Mesenchymal stem cell (in vitro differentiated cells and primary cell): ENCODE measurements around the gene NOS3.

Experiments
- DNase-seq: peaks from one replicate; pipeline ENCODE4 v3.0.0-alpha.2; 2013
- H2AFZ ChIP-seq: one replicate; pipeline ENCODE4 v1.6.1; 2013; ENCODE audit warnings: low read depth, mild to moderate bottlenecking, control low read depth, inconsistent platforms, low read length, moderate library complexity
- H2AK5ac ChIP-seq: 2 replicates; pipeline ENCODE4 v1.6.1; 2013; ENCODE audit warnings: low read length, moderate library complexity, mild to moderate bottlenecking, inconsistent platforms; ENCODE audit not compliant: severe bottlenecking
- H2BK120ac ChIP-seq: one replicate; pipeline ENCODE4 v1.6.1; 2013; ENCODE audit warnings: low read depth, mild to moderate bottlenecking, inconsistent platforms, low read length, moderate library complexity
- H2BK12ac ChIP-seq, 2 experiments: one replicate each; pipeline ENCODE4 v1.6.1; 2013; ENCODE audit warnings: inconsistent platforms in 2 of 2, low read length in 2 of 2, mild to moderate bottlenecking in 2 of 2, moderate library complexity in 2 of 2, control low read depth in 1 of 2
- H2BK15ac ChIP-seq: one replicate; pipeline ENCODE4 v1.6.1; 2013; ENCODE audit warnings: mild to moderate bottlenecking, low read depth, inconsistent platforms; ENCODE audit not compliant: poor library complexity, severe bottlenecking
- H2BK5ac ChIP-seq: 2 replicates; pipeline ENCODE4 v1.6.1; 2013; ENCODE audit warnings: low read depth, mild to moderate bottlenecking, low read length, control low read depth, inconsistent platforms; ENCODE audit not compliant: poor library complexity, severe bottlenecking
- H3K14ac ChIP-seq, 2 experiments: one replicate each; pipeline ENCODE4 v1.6.1; 2013; ENCODE audit warnings: inconsistent platforms in 2 of 2, low read length in 2 of 2, control low read depth in 1 of 2, mild to moderate bottlenecking in 1 of 2, moderate library complexity in 1 of 2
- H3K18ac ChIP-seq, 2 experiments: one replicate each; pipeline ENCODE4 v1.6.1; 2013; ENCODE audit warnings: inconsistent platforms in 2 of 2, low read length in 2 of 2, control low read depth in 1 of 2, low read depth in 1 of 2, mild to moderate bottlenecking in 1 of 2
- H3K23ac ChIP-seq, 2 experiments: one replicate each; pipeline ENCODE4 v1.6.1; 2013; ENCODE audit warnings: inconsistent platforms in 2 of 2, low read length in 2 of 2, mild to moderate bottlenecking in 2 of 2, moderate library complexity in 2 of 2, control low read depth in 1 of 2
- H3K27ac ChIP-seq: 2 replicates; pipeline ENCODE4 v1.5.1; 2013; ENCODE audit warnings: mild to moderate bottlenecking, moderate library complexity, low read length, control low read depth, inconsistent platforms; ENCODE audit not compliant: poor library complexity, severe bottlenecking
- H3K27me3 ChIP-seq, 2 experiments: 2 replicates each; pipeline versions ENCODE4 v1.6.1 to v1.7.0; 2013; ENCODE audit warnings: low read length in 2 of 2, mild to moderate bottlenecking in 2 of 2, moderate library complexity in 2 of 2, control low read depth in 1 of 2, inconsistent platforms in 1 of 2; ENCODE audit not compliant: control insufficient read depth in 1 of 2, insufficient read depth in 1 of 2
- H3K36me3 ChIP-seq, 2 experiments: 2 replicates each; pipeline versions ENCODE4 v1.6.1 to v1.7.0; 2013; ENCODE audit warnings: low read length in 2 of 2, control low read depth in 1 of 2, inconsistent platforms in 1 of 2, low read depth in 1 of 2, mild to moderate bottlenecking in 1 of 2; ENCODE audit not compliant: insufficient read depth in 2 of 2, control insufficient read depth in 1 of 2
- H3K4ac ChIP-seq, 2 experiments: one replicate each; pipeline ENCODE4 v1.6.1; 2013; ENCODE audit warnings: inconsistent platforms in 2 of 2, low read length in 2 of 2, mild to moderate bottlenecking in 2 of 2, moderate library complexity in 2 of 2, control low read depth in 1 of 2, low read depth in 1 of 2
- H3K4me1 ChIP-seq: 2 replicates; pipeline ENCODE4 v1.6.1; 2013; ENCODE audit warnings: low read depth, low read length, control low read depth; ENCODE audit not compliant: control insufficient read depth, insufficient read depth
- H3K4me2 ChIP-seq: 2 replicates; pipeline ENCODE4 v1.6.1; 2013; ENCODE audit warnings: low read length, mild to moderate bottlenecking, inconsistent platforms; ENCODE audit not compliant: poor library complexity, severe bottlenecking
- H3K4me3 ChIP-seq, 2 experiments: 2 replicates each; pipeline versions ENCODE4 v1.5.1 to v1.7.0; 2013; ENCODE audit warnings: low read length in 2 of 2, mild to moderate bottlenecking in 2 of 2, control low read depth in 1 of 2, low read depth in 1 of 2; ENCODE audit not compliant: insufficient read depth in 1 of 2
- H3K79me1 ChIP-seq: replicated peaks from 2 replicates; pipeline ENCODE4 v1.6.1; 2013; ENCODE audit warnings: mild to moderate bottlenecking, control low read depth, low read length, inconsistent platforms; ENCODE audit not compliant: poor library complexity, severe bottlenecking
- H3K9ac ChIP-seq: 2 replicates; pipeline ENCODE4 v1.7.0; 2013; ENCODE audit warnings: mild to moderate bottlenecking, low read length, moderate library complexity
- H3K9me3 ChIP-seq: 2 replicates; pipeline ENCODE4 v1.7.0; 2013; ENCODE audit warnings: mild to moderate bottlenecking, low read length; ENCODE audit not compliant: control insufficient read depth
- H4K8ac ChIP-seq: one replicate; pipeline ENCODE4 v1.6.1; 2013; ENCODE audit warnings: inconsistent platforms, mild to moderate bottlenecking, low read length, moderate library complexity
- H4K91ac ChIP-seq: one replicate; pipeline ENCODE4 v1.6.1; 2013; ENCODE audit warnings: mild to moderate bottlenecking, low read length, inconsistent platforms
- WGBS: methylation state at CpG from one replicate; pipeline ENCODE4 v1.1.7; 2013; ENCODE audit warnings: mixed read lengths; 5-methylcytosine and 5-hydroxymethylcytosine counted together

The NOS3 gene

DNA sequence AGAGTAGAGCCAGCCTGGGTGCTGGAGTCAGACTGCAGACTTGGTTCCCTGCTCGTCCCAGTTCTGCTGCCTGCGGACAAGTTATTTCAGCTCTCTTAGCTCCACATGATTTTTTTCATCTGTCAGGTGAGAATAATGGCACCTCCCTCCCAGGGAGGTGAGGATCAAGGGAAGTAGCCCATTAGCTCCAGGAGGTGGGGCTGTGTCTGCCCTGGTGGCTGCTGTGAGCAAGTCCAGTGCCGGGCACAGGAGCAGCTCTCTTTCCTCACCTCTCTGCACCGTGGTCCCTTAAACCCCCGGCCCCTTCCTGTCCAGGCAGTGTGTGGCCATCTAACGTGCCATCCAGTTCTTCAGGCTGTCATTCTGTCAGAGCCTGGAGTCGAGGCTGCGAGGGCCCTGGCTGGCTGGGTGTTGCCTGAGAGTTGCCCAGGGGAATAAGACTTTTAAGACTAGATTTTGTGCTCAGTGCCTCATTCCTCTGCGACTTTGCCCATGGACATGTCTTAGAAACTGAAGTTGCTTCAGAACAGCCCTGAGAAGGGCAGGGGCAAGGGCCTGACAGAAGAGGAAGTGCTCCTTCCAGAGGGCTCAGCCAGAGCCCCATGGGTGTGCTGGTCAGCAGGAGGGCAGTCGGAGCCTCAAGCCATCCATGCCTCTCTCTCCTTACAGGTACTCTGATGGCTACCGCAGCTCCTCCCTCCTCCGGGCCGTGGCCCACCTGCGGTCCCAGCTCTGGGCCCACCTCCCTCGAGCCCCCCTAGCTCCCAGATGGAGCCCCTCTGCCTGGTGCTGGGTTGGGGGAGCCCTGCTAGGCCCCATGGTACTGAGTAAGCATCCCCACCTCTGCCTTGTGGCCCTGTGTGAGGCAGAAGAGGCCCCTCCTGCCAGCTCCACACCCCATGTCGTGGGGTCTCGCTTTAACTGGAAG, 42.4 kb downstream of the NOS3 start:
- Histone ChIP-seq H2BK15ac (no peak overlapping the region), H3K4me3 (no peak overlapping the region), H3K18ac (no peak overlapping the region), H3K27me3 (no peaks in the 10 kb centered on the region), H4K91ac (no peak overlapping the region), H3K9me3 (no peaks in the 10 kb centered on the region), H2AK5ac (no peak overlapping the region), H3K79me1 (peaks cover 23% of the 10 kb centered on the region), H3K27ac (no peak overlapping the region), H4K8ac (no peak overlapping the region), H3K23ac (no peak overlapping the region), H3K36me3 (peaks cover 48 to 53% of the 10 kb centered on the region in 2 experiments), H3K4me2 (no peak overlapping the region), H3K9ac (no peak overlapping the region), H3K4ac (no peak overlapping the region), H2BK5ac (no peak overlapping the region), H3K4me1 (peaks cover 7% of the 10 kb centered on the region), H2BK120ac (no peak overlapping the region), H3K14ac (no peak overlapping the region), H2BK12ac (peak overlapping the region in 1 of 2 experiments; percentile 31), H2AFZ (no peak overlapping the region)
- no peak for DNase-seq
- 87% methylated on average over 17 of the region's 17 CpGs for WGBS

GRCh38 chr7:151033864-151034249, 43.0 kb downstream of the NOS3 start:
- no peak for DNase-seq
- Histone ChIP-seq H3K18ac (no peak overlapping the region), H3K27me3 (no peaks in the 10 kb centered on the region), H4K8ac (no peak overlapping the region), H3K79me1 (peaks cover 21% of the 10 kb centered on the region), H2BK12ac (no peak overlapping the region), H2AK5ac (no peak overlapping the region), H3K4me2 (no peak overlapping the region), H2BK120ac (no peak overlapping the region), H3K4me3 (no peak overlapping the region), H3K36me3 (peaks cover 48 to 53% of the 10 kb centered on the region in 2 experiments), H3K23ac (no peak overlapping the region), H3K9me3 (no peaks in the 10 kb centered on the region), H2BK15ac (no peak overlapping the region), H3K4me1 (peaks cover 14% of the 10 kb centered on the region), H4K91ac (no peak overlapping the region), H3K27ac (no peak overlapping the region), H3K9ac (no peak overlapping the region), H2BK5ac (no peak overlapping the region), H3K4ac (no peak overlapping the region), H3K14ac (no peak overlapping the region), H2AFZ (no peak overlapping the region)
- 95% methylated on average over 5 of the region's 5 CpGs for WGBS

GRCh38 chr7:151034312-151035025, 43.7 kb downstream of the NOS3 start:
- Histone ChIP-seq H3K4me1 (peaks cover 17% of the 10 kb centered on the region), H2AK5ac (no peak overlapping the region), H3K9me3 (no peaks in the 10 kb centered on the region), H2AFZ (no peak overlapping the region), H4K8ac (no peak overlapping the region), H3K27me3 (no peaks in the 10 kb centered on the region), H3K4me3 (no peak overlapping the region), H3K79me1 (peaks cover 21% of the 10 kb centered on the region), H3K18ac (no peak overlapping the region), H2BK120ac (no peak overlapping the region), H3K9ac (no peak overlapping the region), H3K4me2 (no peak overlapping the region), H3K36me3 (peaks cover 48 to 53% of the 10 kb centered on the region in 2 experiments), H3K27ac (no peak overlapping the region), H3K4ac (no peak overlapping the region), H2BK5ac (no peak overlapping the region), H4K91ac (no peak overlapping the region), H3K14ac (no peak overlapping the region), H3K23ac (no peak overlapping the region), H2BK15ac (no peak overlapping the region), H2BK12ac (no peak overlapping the region)
- no peak for DNase-seq
- 97% methylated on average over 20 of the region's 21 CpGs for WGBS

DNA sequence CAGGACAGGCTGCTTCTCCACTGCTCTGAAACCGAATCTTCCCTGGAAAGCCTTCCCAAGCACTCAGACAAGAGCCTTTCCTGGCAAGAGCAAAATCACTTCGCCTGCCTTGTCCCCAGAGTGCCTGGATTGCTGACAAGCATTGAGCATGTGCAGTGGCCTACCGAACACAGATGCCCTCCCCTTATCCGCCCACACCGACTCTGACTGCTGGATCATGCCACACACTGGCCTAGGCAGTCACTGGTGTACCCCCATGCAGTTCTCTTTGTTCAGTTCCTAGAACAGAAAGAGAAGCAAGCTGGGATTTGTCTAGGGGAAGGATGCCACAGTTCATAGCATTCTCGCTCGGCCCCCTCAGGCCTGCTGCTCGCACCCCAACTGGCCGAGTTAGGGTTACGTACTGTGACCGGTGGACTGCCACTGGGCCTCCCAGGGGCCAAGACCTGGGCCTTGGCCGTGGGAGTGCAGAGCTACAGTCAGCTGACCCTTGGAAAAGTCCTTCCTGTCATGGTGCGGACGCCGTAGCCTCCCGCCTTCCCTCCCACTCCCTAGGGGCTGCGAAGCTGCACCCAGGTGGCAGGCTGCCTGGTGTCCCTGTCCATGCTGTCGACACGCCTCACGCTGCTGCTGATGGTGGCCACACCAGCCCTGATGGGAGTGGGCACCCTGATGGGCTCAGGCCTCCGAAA, 44.4 kb downstream of the NOS3 start:
- Histone ChIP-seq H3K23ac (no peak overlapping the region), H3K18ac (no peak overlapping the region), H3K14ac (no peak overlapping the region), H2BK5ac (no peak overlapping the region), H2BK15ac (no peak overlapping the region), H3K79me1 (peaks cover 20% of the 10 kb centered on the region), H3K27ac (no peak overlapping the region), H3K27me3 (no peaks in the 10 kb centered on the region), H3K4me2 (no peak overlapping the region), H3K9me3 (no peaks in the 10 kb centered on the region), H4K8ac (no peak overlapping the region), H3K4me3 (no peak overlapping the region), H3K36me3 (peaks cover 48 to 53% of the 10 kb centered on the region in 2 experiments), H3K9ac (no peak overlapping the region), H4K91ac (no peak overlapping the region), H3K4me1 (peaks cover 23% of the 10 kb centered on the region), H2BK12ac (peak overlapping the region in 1 of 2 experiments; percentile 12), H2AK5ac (no peak overlapping the region), H2BK120ac (no peak overlapping the region), H2AFZ (no peak overlapping the region), H3K4ac (no peak overlapping the region)
- WGBS: 93% methylated on average over 20 of the region's 21 CpGs
- no peak for DNase-seq
